Ovary (tissue), 9 donors: ENCODE data around the gene MAIP1. TPM values are rescaled to one million over a fixed set of nuclear protein-coding genes. Genes with fewer than 3 reads are reported as not detected.

ENCODE experiments used
- DNase-seq, 5 donors: peaks; one replicate each; pipeline ENCODE4 v3.0.0-alpha.2; 2019 to 2020
- H3K27ac ChIP-seq, 2 donors: fragments of 200-600 bp; one replicate each; pipeline versions ENCODE4 v1.5.1 to v1.8.0; 2019 to 2022
- H3K27me3 ChIP-seq: fragments of 200-600 bp; one replicate; pipeline ENCODE4 v1.8.0; 2022
- H3K36me3 ChIP-seq: fragments of 200-600 bp; sonication (generic); one replicate; pipeline ENCODE4 v1.5.1; 2019
- H3K4me1 ChIP-seq: one replicate; pipeline ENCODE4 v1.8.1; 2013; ENCODE audit warnings: mild to moderate bottlenecking, moderate library complexity; ENCODE audit not compliant: insufficient read depth
- H3K4me3 ChIP-seq: fragments of 200-600 bp; sonication (generic); one replicate; pipeline ENCODE4 v1.5.1; 2017
- H3K9me3 ChIP-seq, 2 donors: fragments of 200-600 bp in 1 of 2; sonication (generic) in 1 of 2; one replicate each; pipeline versions ENCODE4 v1.5.1 to v1.8.1; 2013 to 2019; ENCODE audit warnings: mild to moderate bottlenecking in 1 of 2, moderate library complexity in 1 of 2
- CTCF ChIP-seq, 3 donors: fragments of 450-650 bp in 2 of 3; fragments of 200-600 bp in 1 of 3; IDR thresholded peaks; one replicate each; pipeline versions ENCODE4 v1.5.1 to v1.8.0; 2016 to 2022; ENCODE audit warnings: antibody characterized with exemption in 3 of 3, mild to moderate bottlenecking in 1 of 3
- EP300 ChIP-seq: sonication (generic); formaldehyde crosslinking; IDR thresholded peaks from one replicate; pipeline ENCODE4 v1.6.1; 2017; ENCODE audit warnings: antibody characterized with exemption
- POLR2A ChIP-seq: fragments of 450-650 bp; IDR thresholded peaks from one replicate; pipeline ENCODE4 v1.6.1; 2017; ENCODE audit warnings: antibody characterized with exemption, mild to moderate bottlenecking, moderate library complexity
- WGBS, 3 donors: extraction: QIAGEN DNeasy Blood & Tissue Kit in 1 of 3; methylation state at CpG; one replicate each; pipeline versions ENCODE4 v1.1.5 to v1.1.7; 2013 to 2017; 5-methylcytosine and 5-hydroxymethylcytosine counted together
- intact Hi-C, 4 donors: fragments of 100-400 bp; cut with DNase I; formaldehyde crosslinking; loops; one replicate each; pipeline versions ENCODE4 v1.11.0 to v1.15.1; 2022 to 2023
- polyA plus RNA-seq, 2 donors: library from polyadenylated mRNA; stranded (reverse); fragments of 200-250 nt in 1 of 2; fragments of 350-450 nt in 1 of 2; fragmentation: Illumina TruSeq in 1 of 2; extraction: RNeasy Lipid Tissue Mini Kit (QIAGEN cat#74804) in 1 of 2; gene quantifications; one replicate each; pipeline ENCODE4 v1.2.3, GENCODE V29; 2013 to 2014
- total RNA-seq, 7 donors: library from RNA; depleted of rRNA in 2 of 7; stranded (reverse); fragments of >200 nt in 2 of 7; fragmentation: NEBNext Ultra II Directional in 3 of 7; extraction: Animal tissue kit (Norgen Biotek cat#: 25700) in 3 of 7; gene quantifications; one replicate each; pipeline versions ENCODE4 v1.1.0 to v1.2.4, GENCODE V29; 2016 to 2023
- donor health status: DM: no; HTN: no; CAD: no; lungs with moderate emphysema.
- donor health status: DM: no; HTN: no; CAD: no.
- donor health status: Bipolar disorder and iron deficiency.
- donor health status: DM: yes; HTN: yes; CAD: no.
- donor health status: DM: no; HTN: no; CAD: no.
- donor health status: DM: yes; HTN: yes; CAD: no.

MAIP1 gene
- total and polyA plus RNA-seq, 9 donors = 10.7 to 18.3 (median 13.4) TPM

- peak; percentile 67 to 86 (median 84) for TF ChIP-seq CTCF (IDR thresholded peaks at IDR 0.05)
- TF ChIP-seq POLR2A = no peak
- Histone ChIP-seq H3K36me3 (no peaks in the 10 kb centered on the region), H3K4me3 (no peak overlapping the region), H3K4me1 (no peaks in the 10 kb centered on the region), H3K27ac (no peak overlapping the region), H3K9me3 (no peaks in the 10 kb centered on the region), H3K27me3 (no peaks in the 10 kb centered on the region)
- WGBS, 3 donors = 10 to 16% (median 12%) methylated on average over 12 of the region's 12 CpGs
- intact Hi-C loops = loop anchor here (2.0 to 10.0 kb wide), 5 partner anchors 325 to 725 kb away; partner anchors contain the start of gene SPATS2L (in 4 of the 4)
- peak; percentile 81 to 93 (median 89) for DNase-seq
Observed at GRCh38 chr2:199979832-199980628, 24.6 kb downstream of the MAIP1 start.

GRCh38 chr2:199982126-199982843 is 26.9 kb downstream of the MAIP1 start:
- Histone ChIP-seq H3K27ac (no peak overlapping the region), H3K27me3 (no peaks in the 10 kb centered on the region), H3K4me3 (no peak overlapping the region), H3K9me3 (no peaks in the 10 kb centered on the region), H3K36me3 (no peaks in the 10 kb centered on the region), H3K4me1 (no peaks in the 10 kb centered on the region)
- TF ChIP-seq EP300 (no peak), POLR2A (no peak), CTCF (IDR thresholded peaks at IDR 0.05) (no peak)
- intact Hi-C loops = loop anchor here (10.0 kb wide), 2 partner anchors 323 to 493 kb away; partner anchors contain the start of gene SPATS2L (in 4 of the 4)
- WGBS, 3 donors = 63 to 76% (median 74%) methylated on average over 5 of the region's 5 CpGs
- DNase-seq = no peak

GRCh38 chr2:199983534-199983933 is 28.2 kb downstream of the MAIP1 start:
- intact Hi-C loops = loop anchor here (10.0 kb wide), 2 partner anchors 321 to 491 kb away; partner anchors contain the start of gene SPATS2L (in 4 of the 4)
- DNase-seq = no peak
- no peak overlapping the region for H3K4me3 ChIP-seq
- H3K27me3 ChIP-seq = no peaks in the 10 kb centered on the region
- TF ChIP-seq EP300 (no peak), POLR2A (no peak), CTCF (IDR thresholded peaks at IDR 0.05) (no peak)
- no peaks in the 10 kb centered on the region for H3K4me1 ChIP-seq
- no peaks in the 10 kb centered on the region for H3K9me3 ChIP-seq
- WGBS, 3 donors = 35 to 56% (median 55%) methylated on average over 1 of the region's 1 CpG
- no peaks in the 10 kb centered on the region for H3K36me3 ChIP-seq
- no peak overlapping the region for H3K27ac ChIP-seq

- H3K36me3 ChIP-seq = no peaks in the 10 kb centered on the region
- H3K4me3 ChIP-seq = no peak overlapping the region
- no peaks in the 10 kb centered on the region for H3K27me3 ChIP-seq
- DNase-seq = no peak
- intact Hi-C loops = loop anchor here (2.0 to 10.0 kb wide), 3 partner anchors 321 to 497 kb away; partner anchors contain the start of gene SPATS2L (in 4 of the 4)
- no peak for TF ChIP-seq CTCF (IDR thresholded peaks at IDR 0.05)
- no peak for TF ChIP-seq POLR2A
- TF ChIP-seq EP300 = no peak
- H3K4me1 ChIP-seq = no peaks in the 10 kb centered on the region
- H3K9me3 ChIP-seq = no peaks in the 10 kb centered on the region
- H3K27ac ChIP-seq = no peak overlapping the region
- WGBS, 3 donors = 76 to 82% (median 79%) methylated on average over 4 of the region's 4 CpGs
Observed at GRCh38 chr2:199984159-199984558, 28.8 kb downstream of the MAIP1 start.
